Measurements from ENCODE around the gene MT1M.
"Not testable (repeated sequence)": the region's sequence is repeated elsewhere in the genome, so short reads cannot be mapped to it uniquely, and the experiment has no call there.

MT1M gene

GRCh38 chr16:56672761-56673536 is 40.5 kb downstream of the MT1M start:
- Histone ChIP-seq H3K27me3 (ENCODE audit: insufficient read depth, low read depth, severe bottlenecking) (no peaks in the 10 kb centered on the region), H3K4me3 (ENCODE audit: low read depth, low read length) (no peak overlapping the region), H3K36me3 (no peaks in the 10 kb centered on the region), H3K9me3 (ENCODE audit: severe bottlenecking) (no peaks in the 10 kb centered on the region), H3K27ac (peak overlapping the region; percentile 82; the same call in 1 of the 2 replicates)
- no peak for DNase-seq
- no peak for TF ChIP-seq CTCF (IDR thresholded peaks at IDR 0.05; ENCODE audit: low read depth, low read length)

- no peaks in the 10 kb centered on the region for H3K9me3 ChIP-seq (ENCODE audit: severe bottlenecking)
- H3K27me3 ChIP-seq (ENCODE audit: insufficient read depth, low read depth, severe bottlenecking): no peaks in the 10 kb centered on the region
- no peaks in the 10 kb centered on the region for H3K36me3 ChIP-seq
- H3K4me3 ChIP-seq (ENCODE audit: low read depth, low read length): no peak overlapping the region
- DNase-seq: peak; percentile 67
- H3K27ac ChIP-seq: peak overlapping the region; percentile 82
- peak; percentile 62 for TF ChIP-seq CTCF (IDR thresholded peaks at IDR 0.05; ENCODE audit: low read depth, low read length)
These were observed 41.5 kb downstream of the MT1M start for GRCh38 chr16:56673921-56674320.

DNA sequence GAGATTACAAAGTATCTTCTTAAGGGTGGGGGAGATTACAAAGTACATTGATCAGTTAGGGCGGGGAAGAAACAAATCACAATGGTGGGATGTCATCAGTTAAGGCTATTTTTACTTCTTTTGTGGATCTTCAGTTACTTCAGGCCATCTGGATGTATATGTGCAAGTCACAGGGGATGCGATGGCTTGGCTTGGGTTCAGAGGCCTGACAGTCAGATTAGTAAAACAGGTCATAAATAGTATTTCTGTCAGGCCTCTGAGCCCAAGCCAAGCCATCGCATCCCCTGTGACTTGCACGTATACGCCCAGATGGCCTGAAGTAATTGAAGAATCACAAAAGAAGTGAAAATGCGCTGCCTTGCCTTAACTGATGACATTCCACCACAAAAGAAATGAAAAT is 42.1 kb downstream of the MT1M start:
- not testable (repeated sequence) for H3K9me3 ChIP-seq (ENCODE audit: severe bottlenecking); H3K4me3 ChIP-seq (ENCODE audit: low read depth, low read length); H3K27me3 ChIP-seq (ENCODE audit: insufficient read depth, low read depth, severe bottlenecking); H3K36me3 ChIP-seq
- peak; percentile 66 for DNase-seq
- peak overlapping the region; percentile 82 for H3K27ac ChIP-seq

- H3K27me3 ChIP-seq (ENCODE audit: insufficient read depth, low read depth, severe bottlenecking): no peaks in the 10 kb centered on the region
- H3K4me3 ChIP-seq (ENCODE audit: low read depth, low read length): no peak overlapping the region
- TF ChIP-seq CTCF (IDR thresholded peaks at IDR 0.05; ENCODE audit: low read depth, low read length): no peak
- H3K36me3 ChIP-seq: no peaks in the 10 kb centered on the region
- no peaks in the 10 kb centered on the region for H3K9me3 ChIP-seq (ENCODE audit: severe bottlenecking)
- H3K27ac ChIP-seq: no peak overlapping the region
- no peak for DNase-seq
These were observed 43.3 kb downstream of the MT1M start for GRCh38 chr16:56675685-56676210.

- DNase-seq: no peak
- no peak overlapping the region for H3K4me3 ChIP-seq (ENCODE audit: low read depth, low read length)
These were observed 45.0 kb downstream of the MT1M start for GRCh38 chr16:56677474-56677873.

More at GRCh38 chr16:56677474-56677873, 45.0 kb downstream of the MT1M start:
- Histone ChIP-seq H3K27me3 (ENCODE audit: insufficient read depth, low read depth, severe bottlenecking) (no peaks in the 10 kb centered on the region), H3K27ac (no peak overlapping the region), H3K36me3 (no peaks in the 10 kb centered on the region), H3K9me3 (ENCODE audit: severe bottlenecking) (no peaks in the 10 kb centered on the region)
- no peak for TF ChIP-seq CTCF (IDR thresholded peaks at IDR 0.05; ENCODE audit: low read depth, low read length)

Measured in WERI-Rb-1 (cell line).